Measurements from ENCODE around the gene TSPAN3.

Gene TSPAN3

GRCh38 chr15:77104155-77104554 is 33.2 kb upstream of the TSPAN3 start:
- Histone ChIP-seq H3K27me3 (ENCODE audit: control insufficient read depth in 1 of 2, insufficient read depth in 2 of 2, low read length in 2 of 2) (no peaks in the 10 kb centered on the region), H3K36me3 (ENCODE audit: control insufficient read depth in 1 of 2, insufficient read depth in 2 of 2, low read length in 2 of 2) (no peaks in the 10 kb centered on the region), H3K4me1 (ENCODE audit: control insufficient read depth in 1 of 2, insufficient read depth in 2 of 2, low read length in 2 of 2) (no peaks in the 10 kb centered on the region), H3K9ac (ENCODE audit: low read depth in 1 of 2, low read length in 2 of 2) (no peak overlapping the region), H3K27ac (ENCODE audit: low read depth, low read length) (no peak overlapping the region), H3K4me3 (ENCODE audit: low read depth in 1 of 2, low read length in 2 of 2) (no peak overlapping the region), H3K9me3 (ENCODE audit: control insufficient read depth in 1 of 2, low read length in 2 of 2) (no peaks in the 10 kb centered on the region)

- Histone ChIP-seq H3K27me3 (ENCODE audit: control insufficient read depth in 1 of 2, insufficient read depth in 2 of 2, low read length in 2 of 2) (no peaks in the 10 kb centered on the region), H3K36me3 (ENCODE audit: control insufficient read depth in 1 of 2, insufficient read depth in 2 of 2, low read length in 2 of 2) (no peaks in the 10 kb centered on the region), H3K4me3 (ENCODE audit: low read depth in 1 of 2, low read length in 2 of 2) (no peak overlapping the region), H3K9me3 (ENCODE audit: control insufficient read depth in 1 of 2, low read length in 2 of 2) (no peaks in the 10 kb centered on the region), H3K27ac (ENCODE audit: low read depth, low read length) (no peak overlapping the region), H3K4me1 (ENCODE audit: control insufficient read depth in 1 of 2, insufficient read depth in 2 of 2, low read length in 2 of 2) (no peaks in the 10 kb centered on the region), H3K9ac (ENCODE audit: low read depth in 1 of 2, low read length in 2 of 2) (no peak overlapping the region)
Observed at GRCh38 chr15:77099741-77100463, 29.0 kb upstream of the TSPAN3 start.

DNA sequence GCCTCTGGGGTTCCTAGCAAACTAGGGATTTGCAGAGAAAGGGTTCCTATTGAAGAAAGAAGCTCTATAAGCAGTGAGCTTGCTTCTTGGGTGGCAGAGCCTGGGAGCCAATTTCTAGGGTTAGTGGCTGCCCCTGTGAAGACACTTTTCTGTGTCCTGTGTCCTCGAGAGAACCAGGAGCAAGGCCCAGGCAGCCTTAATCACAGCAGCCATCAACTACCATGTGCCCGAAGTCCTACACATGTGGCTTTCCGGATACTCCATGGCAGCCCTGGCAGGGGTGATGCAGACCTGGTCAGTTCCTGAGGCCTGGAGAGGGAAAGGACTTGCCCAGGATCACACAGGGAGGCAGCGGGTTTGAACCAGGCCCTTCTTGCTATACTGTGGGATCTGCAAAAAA is 27.7 kb upstream of the TSPAN3 start:
- Histone ChIP-seq H3K9me3 (ENCODE audit: control insufficient read depth in 1 of 2, low read length in 2 of 2) (no peaks in the 10 kb centered on the region), H3K27ac (ENCODE audit: low read depth, low read length) (no peak overlapping the region), H3K4me1 (ENCODE audit: control insufficient read depth in 1 of 2, insufficient read depth in 2 of 2, low read length in 2 of 2) (no peaks in the 10 kb centered on the region), H3K36me3 (ENCODE audit: control insufficient read depth in 1 of 2, insufficient read depth in 2 of 2, low read length in 2 of 2) (no peaks in the 10 kb centered on the region), H3K4me3 (ENCODE audit: low read depth in 1 of 2, low read length in 2 of 2) (no peak overlapping the region), H3K9ac (ENCODE audit: low read depth in 1 of 2, low read length in 2 of 2) (no peak overlapping the region), H3K27me3 (ENCODE audit: control insufficient read depth in 1 of 2, insufficient read depth in 2 of 2, low read length in 2 of 2) (no peaks in the 10 kb centered on the region)

DNA sequence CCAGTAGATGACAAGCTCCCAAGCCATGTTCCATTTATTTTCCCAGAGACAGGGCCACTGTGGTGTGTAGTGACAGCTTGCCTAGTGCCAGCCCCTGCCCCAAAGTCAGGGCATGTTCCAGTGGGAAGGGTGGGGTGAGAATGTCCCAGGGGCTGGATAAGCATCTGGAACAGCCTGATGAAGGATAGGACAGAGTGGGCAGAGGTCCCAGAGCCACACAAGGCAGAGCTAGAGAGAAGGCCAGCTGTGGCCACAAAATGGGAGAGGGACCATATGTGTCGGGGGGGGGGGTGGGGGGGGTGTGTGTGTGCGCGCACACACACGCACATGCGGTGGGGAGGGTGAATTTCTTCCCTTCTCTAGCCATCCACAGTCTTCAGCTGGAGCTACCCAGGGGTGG is 27.0 kb upstream of the TSPAN3 start:
- Histone ChIP-seq H3K9ac (ENCODE audit: low read depth in 1 of 2, low read length in 2 of 2) (no peak overlapping the region), H3K4me1 (ENCODE audit: control insufficient read depth in 1 of 2, insufficient read depth in 2 of 2, low read length in 2 of 2) (no peaks in the 10 kb centered on the region), H3K27me3 (ENCODE audit: control insufficient read depth in 1 of 2, insufficient read depth in 2 of 2, low read length in 2 of 2) (no peaks in the 10 kb centered on the region), H3K9me3 (ENCODE audit: control insufficient read depth in 1 of 2, low read length in 2 of 2) (no peaks in the 10 kb centered on the region), H3K36me3 (ENCODE audit: control insufficient read depth in 1 of 2, insufficient read depth in 2 of 2, low read length in 2 of 2) (no peaks in the 10 kb centered on the region), H3K4me3 (ENCODE audit: low read depth in 1 of 2, low read length in 2 of 2) (no peak overlapping the region), H3K27ac (ENCODE audit: low read depth, low read length) (no peak overlapping the region)

DNA sequence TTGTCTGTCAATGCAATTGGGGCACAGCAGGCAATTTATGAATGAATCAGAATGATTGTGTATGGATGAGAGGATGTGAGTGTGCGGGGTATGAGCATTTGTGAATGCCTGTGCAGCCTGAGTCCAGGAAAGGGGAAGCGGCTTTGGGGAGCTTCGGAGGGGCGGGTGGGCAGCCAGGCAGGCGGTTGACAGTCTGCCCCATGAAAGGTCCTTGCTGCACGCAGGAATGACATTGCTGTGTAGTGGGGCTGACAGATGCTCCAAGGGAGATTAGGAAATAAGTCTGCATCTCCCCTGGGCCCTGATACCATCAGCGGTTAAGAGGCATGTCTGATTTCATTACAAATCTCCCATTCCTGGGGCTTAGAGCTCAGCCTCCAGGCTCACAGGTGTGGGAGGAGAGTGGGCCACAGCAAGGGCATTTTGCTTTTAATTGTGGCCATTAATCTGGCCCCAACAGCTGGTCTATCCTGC is 26.4 kb upstream of the TSPAN3 start:
- H3K4me1 ChIP-seq (ENCODE audit: control insufficient read depth in 1 of 2, insufficient read depth in 2 of 2, low read length in 2 of 2), result no peaks in the 10 kb centered on the region
- H3K36me3 ChIP-seq (ENCODE audit: control insufficient read depth in 1 of 2, insufficient read depth in 2 of 2, low read length in 2 of 2), result no peaks in the 10 kb centered on the region
- H3K27me3 ChIP-seq (ENCODE audit: control insufficient read depth in 1 of 2, insufficient read depth in 2 of 2, low read length in 2 of 2), result no peaks in the 10 kb centered on the region
- no peak overlapping the region for H3K9ac ChIP-seq (ENCODE audit: low read depth in 1 of 2, low read length in 2 of 2)
- H3K4me3 ChIP-seq (ENCODE audit: low read depth in 1 of 2, low read length in 2 of 2), result no peak overlapping the region
- H3K27ac ChIP-seq (ENCODE audit: low read depth, low read length), result no peak overlapping the region
- no peaks in the 10 kb centered on the region for H3K9me3 ChIP-seq (ENCODE audit: control insufficient read depth in 1 of 2, low read length in 2 of 2)

DNA sequence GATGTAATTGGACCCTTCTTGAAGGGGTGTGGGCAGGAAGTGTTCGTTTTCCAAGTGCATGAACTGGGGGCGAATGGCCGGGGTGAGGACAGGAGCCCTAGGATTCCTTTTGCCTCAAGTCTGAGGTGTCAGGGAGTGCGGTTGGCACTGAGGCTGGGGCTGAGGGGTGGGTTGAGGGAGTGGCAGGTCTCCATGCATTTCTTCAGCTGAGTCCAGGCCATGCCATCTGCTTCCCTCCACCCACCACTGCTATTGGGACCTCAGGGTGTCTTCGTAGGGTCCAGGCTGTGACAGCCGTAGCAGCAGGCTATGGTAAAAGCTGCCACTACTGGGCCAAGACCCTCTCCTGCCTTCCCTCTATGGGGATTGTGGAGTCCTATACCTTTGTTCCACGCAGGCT is 25.6 kb upstream of the TSPAN3 start:
- no peak overlapping the region for H3K9ac ChIP-seq (ENCODE audit: low read depth in 1 of 2, low read length in 2 of 2)
- H3K36me3 ChIP-seq (ENCODE audit: control insufficient read depth in 1 of 2, insufficient read depth in 2 of 2, low read length in 2 of 2), result no peaks in the 10 kb centered on the region
- H3K4me3 ChIP-seq (ENCODE audit: low read depth in 1 of 2, low read length in 2 of 2), result no peak overlapping the region
- no peak overlapping the region for H3K27ac ChIP-seq (ENCODE audit: low read depth, low read length)
- no peaks in the 10 kb centered on the region for H3K27me3 ChIP-seq (ENCODE audit: control insufficient read depth in 1 of 2, insufficient read depth in 2 of 2, low read length in 2 of 2)
- H3K9me3 ChIP-seq (ENCODE audit: control insufficient read depth in 1 of 2, low read length in 2 of 2), result no peaks in the 10 kb centered on the region
- H3K4me1 ChIP-seq (ENCODE audit: control insufficient read depth in 1 of 2, insufficient read depth in 2 of 2, low read length in 2 of 2), result no peaks in the 10 kb centered on the region

DNA sequence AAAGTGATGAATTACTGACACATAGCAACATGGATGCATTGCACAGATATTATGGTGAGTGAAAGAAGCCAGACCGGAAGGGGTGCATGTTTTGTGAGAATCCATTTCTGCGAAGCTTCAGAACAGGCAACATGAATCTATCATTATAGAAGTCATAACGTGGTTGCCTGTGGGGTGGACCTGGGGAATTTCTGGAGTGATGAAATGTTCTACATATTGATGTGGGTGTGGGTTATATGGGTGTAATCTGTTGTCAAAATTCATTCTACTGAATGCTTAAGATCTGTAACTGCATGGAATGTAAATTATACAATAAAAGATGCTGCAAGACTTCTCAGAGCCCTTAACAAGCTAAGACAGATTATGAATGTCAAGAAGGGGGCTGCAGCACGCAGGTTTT is 25.2 kb upstream of the TSPAN3 start:
- no peaks in the 10 kb centered on the region for H3K4me1 ChIP-seq (ENCODE audit: control insufficient read depth in 1 of 2, insufficient read depth in 2 of 2, low read length in 2 of 2)
- no peaks in the 10 kb centered on the region for H3K27me3 ChIP-seq (ENCODE audit: control insufficient read depth in 1 of 2, insufficient read depth in 2 of 2, low read length in 2 of 2)
- no peaks in the 10 kb centered on the region for H3K36me3 ChIP-seq (ENCODE audit: control insufficient read depth in 1 of 2, insufficient read depth in 2 of 2, low read length in 2 of 2)
- no peak overlapping the region for H3K4me3 ChIP-seq (ENCODE audit: low read depth in 1 of 2, low read length in 2 of 2)
- no peaks in the 10 kb centered on the region for H3K9me3 ChIP-seq (ENCODE audit: control insufficient read depth in 1 of 2, low read length in 2 of 2)
- no peak overlapping the region for H3K27ac ChIP-seq (ENCODE audit: low read depth, low read length)
- no peak overlapping the region for H3K9ac ChIP-seq (ENCODE audit: low read depth in 1 of 2, low read length in 2 of 2)

- H3K36me3 ChIP-seq (ENCODE audit: control insufficient read depth in 1 of 2, insufficient read depth in 2 of 2, low read length in 2 of 2), result no peaks in the 10 kb centered on the region
- H3K9ac ChIP-seq (ENCODE audit: low read depth in 1 of 2, low read length in 2 of 2), result no peak overlapping the region
- H3K27me3 ChIP-seq (ENCODE audit: control insufficient read depth in 1 of 2, insufficient read depth in 2 of 2, low read length in 2 of 2), result no peaks in the 10 kb centered on the region
- no peaks in the 10 kb centered on the region for H3K9me3 ChIP-seq (ENCODE audit: control insufficient read depth in 1 of 2, low read length in 2 of 2)
- no peak overlapping the region for H3K4me3 ChIP-seq (ENCODE audit: low read depth in 1 of 2, low read length in 2 of 2)
- H3K27ac ChIP-seq (ENCODE audit: low read depth, low read length), result no peak overlapping the region
- no peaks in the 10 kb centered on the region for H3K4me1 ChIP-seq (ENCODE audit: control insufficient read depth in 1 of 2, insufficient read depth in 2 of 2, low read length in 2 of 2)
Observed at GRCh38 chr15:77094397-77095030, 23.6 kb upstream of the TSPAN3 start.

DNA sequence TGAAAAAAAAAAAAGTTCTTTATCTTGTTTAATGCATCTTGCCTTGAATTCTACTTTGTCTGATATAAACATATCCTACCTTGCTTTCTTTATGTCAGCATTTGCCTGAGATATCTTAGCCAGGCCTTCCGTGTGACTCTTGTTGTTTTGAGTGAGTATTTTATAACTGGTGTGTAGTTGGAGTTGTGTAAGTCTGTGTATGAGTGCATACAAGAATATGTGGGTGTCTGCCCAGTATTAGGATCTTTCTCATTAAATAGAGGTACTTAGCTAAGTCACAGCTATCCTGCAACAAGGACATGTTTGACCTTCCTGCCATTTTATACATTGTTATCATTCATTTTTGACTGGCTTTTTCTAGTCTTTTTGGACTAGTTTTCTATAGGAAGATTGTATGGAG is 22.5 kb upstream of the TSPAN3 start:
- no peak overlapping the region for H3K9ac ChIP-seq (ENCODE audit: low read depth in 1 of 2, low read length in 2 of 2)
- no peaks in the 10 kb centered on the region for H3K27me3 ChIP-seq (ENCODE audit: control insufficient read depth in 1 of 2, insufficient read depth in 2 of 2, low read length in 2 of 2)
- no peak overlapping the region for H3K4me3 ChIP-seq (ENCODE audit: low read depth in 1 of 2, low read length in 2 of 2)
- no peaks in the 10 kb centered on the region for H3K9me3 ChIP-seq (ENCODE audit: control insufficient read depth in 1 of 2, low read length in 2 of 2)
- no peak overlapping the region for H3K27ac ChIP-seq (ENCODE audit: low read depth, low read length)
- H3K4me1 ChIP-seq (ENCODE audit: control insufficient read depth in 1 of 2, insufficient read depth in 2 of 2, low read length in 2 of 2), result no peaks in the 10 kb centered on the region
- H3K36me3 ChIP-seq (ENCODE audit: control insufficient read depth in 1 of 2, insufficient read depth in 2 of 2, low read length in 2 of 2), result no peaks in the 10 kb centered on the region

DNA sequence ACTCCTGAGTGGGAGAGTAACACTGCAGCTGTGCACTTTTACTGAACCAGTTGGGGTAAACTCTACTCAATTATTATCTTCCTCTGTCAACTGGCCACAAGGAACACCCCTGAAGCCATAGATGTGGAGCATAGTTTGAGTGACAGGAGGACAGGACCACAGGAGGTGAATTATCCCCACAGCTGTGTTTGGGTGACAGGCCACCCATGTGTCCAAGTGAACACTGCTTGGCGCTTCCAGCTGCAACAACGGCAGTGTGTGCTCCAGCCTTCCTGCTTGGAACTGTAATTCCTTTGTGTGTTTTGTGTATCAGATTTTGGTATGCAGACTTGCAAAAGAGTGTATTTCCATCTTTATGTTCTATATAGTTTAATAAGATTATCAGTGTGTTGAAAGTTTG is 20.2 kb upstream of the TSPAN3 start:
- H3K4me3 ChIP-seq (ENCODE audit: low read depth in 1 of 2, low read length in 2 of 2), result no peak overlapping the region
- no peaks in the 10 kb centered on the region for H3K9me3 ChIP-seq (ENCODE audit: control insufficient read depth in 1 of 2, low read length in 2 of 2)
- H3K4me1 ChIP-seq (ENCODE audit: control insufficient read depth in 1 of 2, insufficient read depth in 2 of 2, low read length in 2 of 2), result no peaks in the 10 kb centered on the region
- H3K27ac ChIP-seq (ENCODE audit: low read depth, low read length), result no peak overlapping the region
- H3K36me3 ChIP-seq (ENCODE audit: control insufficient read depth in 1 of 2, insufficient read depth in 2 of 2, low read length in 2 of 2), result no peaks in the 10 kb centered on the region
- H3K9ac ChIP-seq (ENCODE audit: low read depth in 1 of 2, low read length in 2 of 2), result no peak overlapping the region
- no peaks in the 10 kb centered on the region for H3K27me3 ChIP-seq (ENCODE audit: control insufficient read depth in 1 of 2, insufficient read depth in 2 of 2, low read length in 2 of 2)

Data from duodenal mucosa (tissue), 2 donors.